Measurements from ENCODE around the gene RAB4A. TPM values are rescaled to one million over a fixed set of nuclear protein-coding genes. Genes with fewer than 3 reads are reported as not detected.

RAB4A gene
- total and polyA plus RNA-seq, 2 experiments from 2014 or later, result 43.2 to 69.7 TPM

DNA sequence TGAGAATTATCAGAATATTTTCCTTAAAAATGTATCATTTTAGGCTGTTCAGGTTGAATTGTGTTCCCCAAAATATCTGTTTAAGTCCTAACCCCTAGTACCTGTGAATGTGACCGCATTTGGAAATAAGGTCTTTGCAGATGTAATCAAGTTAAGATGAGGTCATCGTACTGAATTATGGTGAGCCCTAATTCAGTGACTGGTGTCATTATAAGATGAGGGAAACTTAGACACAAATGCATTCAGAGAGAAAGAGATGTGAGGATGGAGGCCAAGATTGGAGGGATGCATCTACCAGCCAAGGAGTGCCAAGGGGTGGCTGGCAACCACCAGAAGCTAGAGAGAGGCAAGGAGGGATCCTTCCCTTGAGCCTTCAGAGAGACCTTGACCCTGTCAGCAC is 4.1 kb downstream of the RAB4A start:
- Histone ChIP-seq H3K36me3 (no peaks in the 10 kb centered on the region), H3K9me3 (ENCODE audit: low read depth) (no peaks in the 10 kb centered on the region), H3K27me3 (no peaks in the 10 kb centered on the region), H3K27ac (no peak overlapping the region), H3K4me1 (ENCODE audit: low read depth) (peaks cover 14% of the 10 kb centered on the region), H3K4me3 (no peak overlapping the region)
- no peak for DNase-seq (ENCODE audit: low read depth in 1 of 2, low spot score in 1 of 2)
- TF ChIP-seq, protein P1, sequence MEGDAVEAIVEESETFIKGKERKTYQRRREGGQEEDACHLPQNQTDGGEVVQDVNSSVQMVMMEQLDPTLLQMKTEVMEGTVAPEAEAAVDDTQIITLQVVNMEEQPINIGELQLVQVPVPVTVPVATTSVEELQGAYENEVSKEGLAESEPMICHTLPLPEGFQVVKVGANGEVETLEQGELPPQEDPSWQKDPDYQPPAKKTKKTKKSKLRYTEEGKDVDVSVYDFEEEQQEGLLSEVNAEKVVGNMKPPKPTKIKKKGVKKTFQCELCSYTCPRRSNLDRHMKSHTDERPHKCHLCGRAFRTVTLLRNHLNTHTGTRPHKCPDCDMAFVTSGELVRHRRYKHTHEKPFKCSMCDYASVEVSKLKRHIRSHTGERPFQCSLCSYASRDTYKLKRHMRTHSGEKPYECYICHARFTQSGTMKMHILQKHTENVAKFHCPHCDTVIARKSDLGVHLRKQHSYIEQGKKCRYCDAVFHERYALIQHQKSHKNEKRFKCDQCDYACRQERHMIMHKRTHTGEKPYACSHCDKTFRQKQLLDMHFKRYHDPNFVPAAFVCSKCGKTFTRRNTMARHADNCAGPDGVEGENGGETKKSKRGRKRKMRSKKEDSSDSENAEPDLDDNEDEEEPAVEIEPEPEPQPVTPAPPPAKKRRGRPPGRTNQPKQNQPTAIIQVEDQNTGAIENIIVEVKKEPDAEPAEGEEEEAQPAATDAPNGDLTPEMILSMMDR (IDR thresholded peaks at IDR 0.05; ENCODE audit: low read depth, low read length), result no peak

GRCh38 chr1:229278120-229278741 is 7.3 kb downstream of the RAB4A start:
- peaks cover under 1% of the 10 kb centered on the region for H3K4me1 ChIP-seq (ENCODE audit: low read depth)
- H3K27ac ChIP-seq, result no peak overlapping the region
- H3K4me3 ChIP-seq, result no peak overlapping the region
- no peak for DNase-seq (ENCODE audit: low read depth in 1 of 2, low spot score in 1 of 2)
- no peaks in the 10 kb centered on the region for H3K9me3 ChIP-seq (ENCODE audit: low read depth)
- TF ChIP-seq, protein P1 (IDR thresholded peaks at IDR 0.05; ENCODE audit: low read depth, low read length), result no peak
- no peaks in the 10 kb centered on the region for H3K36me3 ChIP-seq
- no peaks in the 10 kb centered on the region for H3K27me3 ChIP-seq

GRCh38 chr1:229279242-229279641 is 8.3 kb downstream of the RAB4A start:
- no peaks in the 10 kb centered on the region for H3K27me3 ChIP-seq
- DNase-seq (ENCODE audit: low read depth in 1 of 2, low spot score in 1 of 2), result no peak
- TF ChIP-seq, protein P1 (IDR thresholded peaks at IDR 0.05; ENCODE audit: low read depth, low read length), result no peak
- no peaks in the 10 kb centered on the region for H3K36me3 ChIP-seq
- no peaks in the 10 kb centered on the region for H3K4me1 ChIP-seq (ENCODE audit: low read depth)
- H3K4me3 ChIP-seq, result no peak overlapping the region
- no peak overlapping the region for H3K27ac ChIP-seq
- no peaks in the 10 kb centered on the region for H3K9me3 ChIP-seq (ENCODE audit: low read depth)

GRCh38 chr1:229280037-229280828 is 9.3 kb downstream of the RAB4A start:
- Histone ChIP-seq H3K4me3 (no peak overlapping the region), H3K4me1 (ENCODE audit: low read depth) (no peaks in the 10 kb centered on the region), H3K27me3 (no peaks in the 10 kb centered on the region), H3K9me3 (ENCODE audit: low read depth) (no peaks in the 10 kb centered on the region), H3K36me3 (no peaks in the 10 kb centered on the region), H3K27ac (no peak overlapping the region)
- TF ChIP-seq, protein P1 (IDR thresholded peaks at IDR 0.05; ENCODE audit: low read depth, low read length), result no peak
- DNase-seq (ENCODE audit: low read depth in 1 of 2, low spot score in 1 of 2), result no peak

DNA sequence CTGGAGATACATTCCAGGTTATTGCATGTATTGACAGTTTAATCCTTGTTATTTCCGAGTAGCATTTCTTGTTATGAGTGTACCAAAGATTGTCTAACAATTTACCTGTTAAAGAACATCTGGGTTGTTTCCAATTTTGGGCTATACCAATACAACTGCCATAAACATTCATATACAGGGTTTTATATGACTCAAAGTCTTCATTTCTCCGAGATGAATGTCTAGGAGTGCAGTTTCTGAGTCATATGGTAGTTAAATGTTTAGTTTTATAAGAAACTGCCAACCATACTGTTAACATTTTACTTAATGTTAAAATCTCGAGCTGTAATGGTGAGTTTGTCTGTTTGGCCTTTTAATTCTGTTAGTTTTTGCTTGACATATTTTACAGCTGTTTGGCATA is 10.0 kb downstream of the RAB4A start:
- no peak for DNase-seq (ENCODE audit: low read depth in 1 of 2, low spot score in 1 of 2)
- Histone ChIP-seq H3K9me3 (ENCODE audit: low read depth) (no peaks in the 10 kb centered on the region), H3K27ac (no peak overlapping the region), H3K36me3 (no peaks in the 10 kb centered on the region), H3K4me3 (no peak overlapping the region), H3K27me3 (no peaks in the 10 kb centered on the region), H3K4me1 (ENCODE audit: low read depth) (no peaks in the 10 kb centered on the region)
- TF ChIP-seq, protein P1 (IDR thresholded peaks at IDR 0.05; ENCODE audit: low read depth, low read length), result no peak
